A549 (cell line): ENCODE measurements around the gene ARHGAP28. TPM values are rescaled to one million over a fixed set of nuclear protein-coding genes. Genes with fewer than 3 reads are reported as not detected.

Source experiments
- ATAC-seq, 2 experiments: fragments of 200-7000 bp in 1 of 2; fragments of >200 bp in 1 of 2; cut with Nextera tagmentation in 1 of 2; cut with Tn5 transposase in 1 of 2; 3 replicates each; pipeline versions ENCODE4 v1.8.0 to v1.9.1; 2018 to 2020; ENCODE audit warnings: mild to moderate bottlenecking in 1 of 2, moderate library complexity in 1 of 2
- CTCF ChIA-PET: fragments of 300-600 bp; sonication (Branson Sonifier 250); formaldehyde crosslinking; extraction: SDS; loops from one replicate; lab custom pipeline; 2021; ENCODE audit warnings: antibody characterized with exemption, inconsistent platforms; lab: Yijun Ruan, JAX
- POLR2A ChIA-PET: fragments of 350-600 bp; formaldehyde crosslinking; extraction: SDS; loops from one replicate; lab custom pipeline; 2021; ENCODE audit warnings: antibody characterized with exemption, inconsistent platforms; lab: Yijun Ruan, JAX
- DNase-seq, 2 experiments: peaks; one replicate each; pipeline versions ENCODE4 v3.0.0 to v3.0.0-alpha.2; 2011 to 2016; ENCODE audit warnings: low read depth in 1 of 2, low spot score in 1 of 2
- FAIRE-seq: peaks from 2 replicates; lab custom pipeline; 2011; peaks lifted over from hg19 to GRCh38; lab: Jason Lieb, UNC
- H3K27ac ChIP-seq, 2 experiments: fragments of >200 bp; sonication (Bioruptor Twin); formaldehyde crosslinking; 3 replicates each; pipeline ENCODE4 v1.5.1; 2016 to 2017
- H3K4me1 ChIP-seq: fragments of >200 bp; sonication (Bioruptor Twin); formaldehyde crosslinking; 3 replicates; pipeline ENCODE4 v1.6.1; 2016
- H3K4me2 ChIP-seq: fragments of >200 bp; sonication (Bioruptor Twin); formaldehyde crosslinking; 3 replicates; pipeline ENCODE4 v1.6.1; 2016
- H3K4me3 ChIP-seq: fragments of >200 bp; sonication (Bioruptor Twin); formaldehyde crosslinking; 3 replicates; pipeline ENCODE4 v1.5.1; 2016
- H3K9me3 ChIP-seq: fragments of >200 bp; sonication (Bioruptor Twin); formaldehyde crosslinking; 3 replicates; pipeline ENCODE4 v1.6.1; 2016
- BHLHE40 ChIP-seq: IDR thresholded peaks from 2 replicates; pipeline ENCODE4 v1.6.1; 2012; ENCODE audit warnings: low read depth, low read length, inconsistent platforms
- CEBPB ChIP-seq, 2 experiments: fragments of >200 bp in 1 of 2; sonication (Bioruptor Twin) in 1 of 2; formaldehyde crosslinking in 1 of 2; IDR thresholded peaks; 2 replicates each; pipeline ENCODE4 v1.6.1; 2012 to 2016
- CHD4 ChIP-seq: fragments of 200-600 bp; sonication (generic); IDR thresholded peaks from 2 replicates; pipeline ENCODE4 v1.6.1; 2016; ENCODE audit warnings: antibody characterized with exemption, mild to moderate bottlenecking, borderline replicate concordance
- E2F6 ChIP-seq: IDR thresholded peaks from 2 replicates; pipeline ENCODE4 v1.6.1; 2012; ENCODE audit warnings: low read depth, borderline replicate concordance
- EHF ChIP-seq: fragments of 250-450 bp; sonication (Bioruptor Pico); IDR thresholded peaks from 2 replicates; pipeline ENCODE4 v1.5.0; 2020; ENCODE audit warnings: mild to moderate bottlenecking
- EHMT2 ChIP-seq: fragments of 200-600 bp; sonication (generic); IDR thresholded peaks from 2 replicates; pipeline ENCODE4 v1.6.1; 2016; ENCODE audit warnings: antibody characterized with exemption, low read depth, mild to moderate bottlenecking, moderate library complexity
- ELK1 ChIP-seq: fragments of 150-350 bp; IDR thresholded peaks from 2 replicates; pipeline ENCODE4 v1.6.1; 2014; ENCODE audit warnings: low read depth, mild to moderate bottlenecking, low read length
- FOSL2 ChIP-seq, 2 experiments: fragments of 450-650 bp in 1 of 2; fragments of >200 bp in 1 of 2; sonication (Bioruptor Twin) in 1 of 2; formaldehyde crosslinking; IDR thresholded peaks; 2 replicates each; pipeline versions ENCODE4 v1.5.0 to v1.6.1; 2016 to 2020; ENCODE audit warnings: mild to moderate bottlenecking in 1 of 2, moderate library complexity in 1 of 2
- HOXB5 ChIP-seq: fragments of 250-450 bp; sonication (Bioruptor Pico); IDR thresholded peaks from 2 replicates; pipeline ENCODE4 v1.5.0; 2020; ENCODE audit warnings: mild to moderate bottlenecking, moderate library complexity
- JUN ChIP-seq, 2 experiments: fragments of >200 bp; sonication (Bioruptor Twin); formaldehyde crosslinking; IDR thresholded peaks; 2 replicates in 1 of 2; 3 replicates in 1 of 2; pipeline ENCODE4 v1.6.1; 2016 to 2017
- MAZ ChIP-seq: fragments of 150-350 bp; IDR thresholded peaks from 2 replicates; pipeline ENCODE4 v1.6.1; 2014; ENCODE audit warnings: antibody characterized with exemption, low read depth, low read length, borderline replicate concordance
- NFE2L2 ChIP-seq: fragments of 150-350 bp; conservative IDR thresholded peaks from 2 replicates; pipeline ENCODE4 v1.6.1; 2014; ENCODE audit warnings: low read length
- NPAS2 ChIP-seq: fragments of 250-450 bp; sonication (Bioruptor Pico); IDR thresholded peaks from 2 replicates; pipeline ENCODE4 v1.8.0; 2022; ENCODE audit warnings: mild to moderate bottlenecking, moderate library complexity, borderline replicate concordance
- NR3C1 ChIP-seq: fragments of >200 bp; sonication (Bioruptor Twin); formaldehyde crosslinking; IDR thresholded peaks from 3 replicates; pipeline ENCODE4 v1.6.1; 2017
- POLR2A ChIP-seq: IDR thresholded peaks from 2 replicates; pipeline ENCODE4 v1.6.1; 2012; ENCODE audit warnings: mild to moderate bottlenecking, low read length
- RNF2 ChIP-seq: fragments of 200-600 bp; sonication (generic); IDR thresholded peaks from 2 replicates; pipeline ENCODE4 v1.6.1; 2016; ENCODE audit warnings: low read depth, mild to moderate bottlenecking, antibody characterized with exemption, moderate library complexity, borderline replicate concordance
- ZSCAN20 ChIP-seq: fragments of 250-450 bp; sonication (Bioruptor Pico); IDR thresholded peaks from 2 replicates; pipeline ENCODE4 v1.8.0; 2022; ENCODE audit warnings: mild to moderate bottlenecking, moderate library complexity
- WGBS: methylation state at CpG from one replicate; pipeline ENCODE4 v1.1.6; 2017; ENCODE audit errors: missing lambda C conversion rate; 5-methylcytosine and 5-hydroxymethylcytosine counted together
- polyA plus RNA-seq, 4 experiments: library from polyadenylated mRNA; depleted of rRNA in 3 of 4; stranded (reverse); fragments of >200 nt; fragmentation: RNase III in 1 of 4; extraction: RNeasy Plus Mini Kit Qiagen cat#74134 plus additional on column Dnase treatment in 1 of 4; gene quantifications; 2 replicates in 3 of 4; 3 replicates in 1 of 4; pipeline ENCODE4 v1.2.3, GENCODE V29; 2011 to 2017
- TF ChIP-seq, protein P1 (sequence below): fragments of >200 bp; sonication (Bioruptor Twin); formaldehyde crosslinking; IDR thresholded peaks from 2 replicates; pipeline ENCODE4 v1.6.1; 2016
- TF ChIP-seq, protein P2 (sequence below): fragments of >200 bp; sonication (Bioruptor Twin); formaldehyde crosslinking; IDR thresholded peaks from 3 replicates; pipeline ENCODE4 v1.5.1; 2016
- TF ChIP-seq, protein P3 (sequence below): fragments of 200-600 bp; sonication (generic); IDR thresholded peaks from 2 replicates; pipeline ENCODE4 v1.6.1; 2016; ENCODE audit warnings: antibody characterized with exemption, mild to moderate bottlenecking, moderate library complexity
- TF ChIP-seq, protein P4 (sequence below): fragments of 250-450 bp; sonication (Bioruptor Pico); IDR thresholded peaks from 2 replicates; pipeline ENCODE4 v1.5.0; 2021; ENCODE audit warnings: mild to moderate bottlenecking, moderate library complexity, borderline replicate concordance

ARHGAP28 gene
- polyA plus RNA-seq, 2 of the 4 experiments (the other 2 are of a cell fraction) = 0.13 to 0.17 TPM

DNA sequence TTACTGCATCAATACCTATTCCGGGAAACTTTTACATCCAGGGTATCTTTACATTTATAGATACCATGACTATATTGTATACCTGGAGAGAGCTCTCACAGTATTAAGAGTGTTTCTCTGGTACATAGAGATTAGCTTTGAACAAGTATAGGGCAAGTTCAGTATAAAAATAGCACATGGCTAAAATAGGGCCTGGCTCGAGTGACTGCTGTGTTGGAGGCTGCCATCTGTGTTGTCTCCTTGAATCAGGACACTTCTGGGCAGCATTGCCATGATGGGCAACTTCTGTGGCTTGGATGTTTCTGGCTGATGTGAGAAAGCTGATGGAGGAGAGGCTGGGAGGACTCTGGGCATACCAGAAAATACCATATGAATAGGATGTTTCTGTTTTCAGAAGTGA is 18.7 kb downstream of the ARHGAP28 start:
- Histone ChIP-seq H3K27ac (no peak overlapping the region), H3K4me3 (no peak overlapping the region), H3K4me1 (0 out of 3 replicates have a peak, but pooled peaks cover 5% of the 10 kb centered on the region), H3K4me2 (no peak overlapping the region), H3K9me3 (no peaks in the 10 kb centered on the region)
- TF ChIP-seq POLR2A (no peak), CEBPB (IDR thresholded peaks at IDR 0.05) (no peak), BHLHE40 (no peak), MAZ (no peak), NPAS2 (CRISPR knock-in tag) (no peak), ZSCAN20 (CRISPR knock-in tag) (no peak), EHF (CRISPR knock-in tag) (no peak), HOXB5 (CRISPR knock-in tag) (no peak), CHD4 (no peak), FOSL2 (IDR thresholded peaks at IDR 0.05) (no peak), FOSL2 (CRISPR knock-in tag; IDR thresholded peaks at IDR 0.05) (no peak), ELK1 (no peak), RNF2 (no peak), NR3C1 (no peak), E2F6 (no peak), JUN (IDR thresholded peaks at IDR 0.05) (no peak)
- TF ChIP-seq, protein P1, sequence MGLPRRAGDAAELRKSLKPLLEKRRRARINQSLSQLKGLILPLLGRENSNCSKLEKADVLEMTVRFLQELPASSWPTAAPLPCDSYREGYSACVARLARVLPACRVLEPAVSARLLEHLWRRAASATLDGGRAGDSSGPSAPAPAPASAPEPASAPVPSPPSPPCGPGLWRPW = no peak
- TF ChIP-seq, protein P2, sequence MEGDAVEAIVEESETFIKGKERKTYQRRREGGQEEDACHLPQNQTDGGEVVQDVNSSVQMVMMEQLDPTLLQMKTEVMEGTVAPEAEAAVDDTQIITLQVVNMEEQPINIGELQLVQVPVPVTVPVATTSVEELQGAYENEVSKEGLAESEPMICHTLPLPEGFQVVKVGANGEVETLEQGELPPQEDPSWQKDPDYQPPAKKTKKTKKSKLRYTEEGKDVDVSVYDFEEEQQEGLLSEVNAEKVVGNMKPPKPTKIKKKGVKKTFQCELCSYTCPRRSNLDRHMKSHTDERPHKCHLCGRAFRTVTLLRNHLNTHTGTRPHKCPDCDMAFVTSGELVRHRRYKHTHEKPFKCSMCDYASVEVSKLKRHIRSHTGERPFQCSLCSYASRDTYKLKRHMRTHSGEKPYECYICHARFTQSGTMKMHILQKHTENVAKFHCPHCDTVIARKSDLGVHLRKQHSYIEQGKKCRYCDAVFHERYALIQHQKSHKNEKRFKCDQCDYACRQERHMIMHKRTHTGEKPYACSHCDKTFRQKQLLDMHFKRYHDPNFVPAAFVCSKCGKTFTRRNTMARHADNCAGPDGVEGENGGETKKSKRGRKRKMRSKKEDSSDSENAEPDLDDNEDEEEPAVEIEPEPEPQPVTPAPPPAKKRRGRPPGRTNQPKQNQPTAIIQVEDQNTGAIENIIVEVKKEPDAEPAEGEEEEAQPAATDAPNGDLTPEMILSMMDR = no peak
- TF ChIP-seq, protein P3, sequence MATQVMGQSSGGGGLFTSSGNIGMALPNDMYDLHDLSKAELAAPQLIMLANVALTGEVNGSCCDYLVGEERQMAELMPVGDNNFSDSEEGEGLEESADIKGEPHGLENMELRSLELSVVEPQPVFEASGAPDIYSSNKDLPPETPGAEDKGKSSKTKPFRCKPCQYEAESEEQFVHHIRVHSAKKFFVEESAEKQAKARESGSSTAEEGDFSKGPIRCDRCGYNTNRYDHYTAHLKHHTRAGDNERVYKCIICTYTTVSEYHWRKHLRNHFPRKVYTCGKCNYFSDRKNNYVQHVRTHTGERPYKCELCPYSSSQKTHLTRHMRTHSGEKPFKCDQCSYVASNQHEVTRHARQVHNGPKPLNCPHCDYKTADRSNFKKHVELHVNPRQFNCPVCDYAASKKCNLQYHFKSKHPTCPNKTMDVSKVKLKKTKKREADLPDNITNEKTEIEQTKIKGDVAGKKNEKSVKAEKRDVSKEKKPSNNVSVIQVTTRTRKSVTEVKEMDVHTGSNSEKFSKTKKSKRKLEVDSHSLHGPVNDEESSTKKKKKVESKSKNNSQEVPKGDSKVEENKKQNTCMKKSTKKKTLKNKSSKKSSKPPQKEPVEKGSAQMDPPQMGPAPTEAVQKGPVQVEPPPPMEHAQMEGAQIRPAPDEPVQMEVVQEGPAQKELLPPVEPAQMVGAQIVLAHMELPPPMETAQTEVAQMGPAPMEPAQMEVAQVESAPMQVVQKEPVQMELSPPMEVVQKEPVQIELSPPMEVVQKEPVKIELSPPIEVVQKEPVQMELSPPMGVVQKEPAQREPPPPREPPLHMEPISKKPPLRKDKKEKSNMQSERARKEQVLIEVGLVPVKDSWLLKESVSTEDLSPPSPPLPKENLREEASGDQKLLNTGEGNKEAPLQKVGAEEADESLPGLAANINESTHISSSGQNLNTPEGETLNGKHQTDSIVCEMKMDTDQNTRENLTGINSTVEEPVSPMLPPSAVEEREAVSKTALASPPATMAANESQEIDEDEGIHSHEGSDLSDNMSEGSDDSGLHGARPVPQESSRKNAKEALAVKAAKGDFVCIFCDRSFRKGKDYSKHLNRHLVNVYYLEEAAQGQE = no peak
- ChIA-PET CTCF (no interaction called here), POLR2A (no interaction called here)
- WGBS = 61% methylated on average over 2 of the region's 2 CpGs
- DNase-seq (no peak), FAIRE-seq (no peak), ATAC-seq (no peak)

GRCh38 chr18:6750411-6750810 is 20.9 kb downstream of the ARHGAP28 start:
- no peak overlapping the region for H3K27ac ChIP-seq
- DNase-seq (no peak), FAIRE-seq (no peak), ATAC-seq (no peak)
- ChIA-PET CTCF (no interaction called here), POLR2A (no interaction called here)
- no peak overlapping the region for H3K4me2 ChIP-seq
- H3K4me1 ChIP-seq = 0 out of 3 replicates have a peak, but pooled peaks cover 5% of the 10 kb centered on the region
- H3K9me3 ChIP-seq = no peaks in the 10 kb centered on the region
- WGBS = 0% methylated on average over 1 of the region's 1 CpG
- TF ChIP-seq EHMT2 (no peak), NFE2L2 (no peak)
- TF ChIP-seq, protein P4, sequence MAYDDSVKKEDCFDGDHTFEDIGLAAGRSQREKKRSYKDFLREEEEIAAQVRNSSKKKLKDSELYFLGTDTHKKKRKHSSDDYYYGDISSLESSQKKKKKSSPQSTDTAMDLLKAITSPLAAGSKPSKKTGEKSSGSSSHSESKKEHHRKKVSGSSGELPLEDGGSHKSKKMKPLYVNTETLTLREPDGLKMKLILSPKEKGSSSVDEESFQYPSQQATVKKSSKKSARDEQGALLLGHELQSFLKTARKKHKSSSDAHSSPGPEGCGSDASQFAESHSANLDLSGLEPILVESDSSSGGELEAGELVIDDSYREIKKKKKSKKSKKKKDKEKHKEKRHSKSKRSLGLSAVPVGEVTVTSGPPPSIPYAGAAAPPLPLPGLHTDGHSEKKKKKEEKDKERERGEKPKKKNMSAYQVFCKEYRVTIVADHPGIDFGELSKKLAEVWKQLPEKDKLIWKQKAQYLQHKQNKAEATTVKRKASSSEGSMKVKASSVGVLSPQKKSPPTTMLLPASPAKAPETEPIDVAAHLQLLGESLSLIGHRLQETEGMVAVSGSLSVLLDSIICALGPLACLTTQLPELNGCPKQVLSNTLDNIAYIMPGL (CRISPR knock-in tag) = no peak
- H3K4me3 ChIP-seq = no peak overlapping the region
